ENCODE results near the gene PLEKHO2. TPM values are rescaled to one million over a fixed set of nuclear protein-coding genes. Genes with fewer than 3 reads are reported as not detected.
"Not testable (repeated sequence)": the region's sequence is repeated elsewhere in the genome, so short reads cannot be mapped to it uniquely, and the experiment has no call there.

PLEKHO2 gene, protein sequence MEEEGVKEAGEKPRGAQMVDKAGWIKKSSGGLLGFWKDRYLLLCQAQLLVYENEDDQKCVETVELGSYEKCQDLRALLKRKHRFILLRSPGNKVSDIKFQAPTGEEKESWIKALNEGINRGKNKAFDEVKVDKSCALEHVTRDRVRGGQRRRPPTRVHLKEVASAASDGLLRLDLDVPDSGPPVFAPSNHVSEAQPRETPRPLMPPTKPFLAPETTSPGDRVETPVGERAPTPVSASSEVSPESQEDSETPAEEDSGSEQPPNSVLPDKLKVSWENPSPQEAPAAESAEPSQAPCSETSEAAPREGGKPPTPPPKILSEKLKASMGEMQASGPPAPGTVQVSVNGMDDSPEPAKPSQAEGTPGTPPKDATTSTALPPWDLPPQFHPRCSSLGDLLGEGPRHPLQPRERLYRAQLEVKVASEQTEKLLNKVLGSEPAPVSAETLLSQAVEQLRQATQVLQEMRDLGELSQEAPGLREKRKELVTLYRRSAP
- 18.5 and 22.3 TPM in 2 replicates for total RNA-seq (2014; rRNA removed; shearing (Covaris generic))

- peak; percentile 96 for DNase-seq (ENCODE audit: low read depth)
Measured at GRCh38 chr15:64841344-64842095, at the start of gene PLEKHO2. TSS of gene PLEKHO2 (plus strand) at chr15:64841915. CDS start at chr15:64842017, 102 bp downstream.

- no peak for DNase-seq (ENCODE audit: low read depth)
Measured at GRCh38 chr15:64792282-64792681, 49.4 kb upstream of the PLEKHO2 start.

DNA sequence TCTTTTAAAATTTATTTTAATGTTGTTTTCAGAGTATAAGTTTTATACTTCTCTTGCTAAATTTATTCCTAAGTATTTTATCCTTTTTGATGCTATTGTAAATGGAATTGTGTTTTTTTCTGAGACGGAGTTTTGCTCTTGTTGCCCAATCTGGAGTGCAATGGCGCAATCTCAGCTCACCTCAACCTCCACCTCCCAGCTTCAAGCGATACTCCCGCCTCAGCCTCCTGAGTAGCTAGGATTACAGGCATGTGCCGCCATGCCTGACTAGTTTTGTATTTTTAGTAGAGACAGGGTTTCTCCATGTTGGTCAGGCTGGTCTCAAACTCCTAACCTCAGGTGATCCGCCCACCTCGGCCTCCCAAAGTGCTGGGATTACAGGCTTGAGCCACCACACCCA is 46.4 kb upstream of the PLEKHO2 start:
- not testable (repeated sequence) for DNase-seq (ENCODE audit: low read depth)

DNA sequence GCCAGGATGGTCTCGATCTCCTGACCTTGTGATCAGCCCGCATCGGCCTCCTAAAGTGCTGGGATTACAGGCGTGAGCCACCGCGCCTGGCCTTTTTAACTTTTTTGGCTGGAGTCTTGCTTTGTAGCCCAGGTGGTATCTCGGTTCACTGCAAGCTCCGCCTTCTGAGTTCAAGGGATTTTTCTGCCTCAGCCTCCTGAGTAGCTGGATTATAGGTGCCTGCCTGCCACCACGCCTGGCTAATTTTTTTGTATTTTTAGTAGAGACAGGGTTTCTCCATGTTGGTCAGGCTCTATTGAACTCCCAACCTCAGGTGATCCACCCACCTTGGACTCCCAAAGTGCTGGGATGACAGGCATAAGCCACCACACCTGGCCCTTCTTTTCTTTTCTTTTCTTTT is 45.8 kb upstream of the PLEKHO2 start:
- DNase-seq (ENCODE audit: low read depth): not testable (repeated sequence)

- not testable (repeated sequence) for DNase-seq (ENCODE audit: low read depth)
Measured at GRCh38 chr15:64798905-64799304, 42.8 kb upstream of the PLEKHO2 start.

DNA sequence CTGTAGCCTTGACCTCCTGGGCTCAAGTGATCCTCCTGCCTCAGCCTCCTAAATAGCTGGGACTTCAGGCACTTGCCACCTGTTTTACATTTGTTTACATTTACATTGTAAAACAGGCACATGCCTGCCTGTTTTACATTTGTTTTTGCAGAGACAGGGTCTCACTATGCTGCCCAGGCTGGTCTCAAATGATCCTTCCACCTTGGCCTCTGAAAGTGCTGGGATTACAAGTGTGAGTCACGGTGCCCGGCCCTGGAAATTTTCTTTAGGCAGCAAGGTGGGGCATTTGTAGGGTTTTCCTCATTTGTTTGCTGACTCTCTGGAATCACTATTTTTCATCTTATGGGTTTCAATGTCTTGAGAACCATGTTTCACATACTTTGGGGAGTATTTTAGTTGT is 41.2 kb upstream of the PLEKHO2 start:
- DNase-seq (ENCODE audit: low read depth): no peak

GRCh38 chr15:64803526-64803925 is 38.2 kb upstream of the PLEKHO2 start:
- DNase-seq (ENCODE audit: low read depth): no peak

DNA sequence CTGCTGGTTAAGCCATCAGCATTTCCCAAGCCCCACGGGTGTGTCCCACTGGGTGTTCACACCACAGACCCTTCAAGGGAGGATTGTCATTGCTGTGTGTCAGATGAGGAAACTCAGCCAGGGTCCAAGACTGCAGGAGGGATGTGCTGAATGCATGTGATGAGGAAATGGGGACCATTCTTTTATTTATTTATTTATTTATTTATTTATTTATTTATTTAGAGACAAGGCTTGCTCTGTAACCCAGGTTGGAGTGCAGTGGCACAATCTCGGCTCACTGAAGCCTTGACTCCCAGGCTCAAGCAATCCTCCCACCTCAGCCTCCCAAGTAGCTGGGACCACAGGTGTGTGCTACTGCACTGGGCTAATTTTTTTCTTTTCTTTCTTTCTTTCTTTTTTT is 37.1 kb upstream of the PLEKHO2 start:
- no peak for DNase-seq (ENCODE audit: low read depth)

- no peak for DNase-seq (ENCODE audit: low read depth)
Measured at GRCh38 chr15:64806509-64806908, 35.2 kb upstream of the PLEKHO2 start.

GRCh38 chr15:64807051-64807749 is 34.5 kb upstream of the PLEKHO2 start:
- no peak for DNase-seq (ENCODE audit: low read depth)

GRCh38 chr15:64807751-64808222 is 33.9 kb upstream of the PLEKHO2 start:
- no peak for DNase-seq (ENCODE audit: low read depth)

DNA sequence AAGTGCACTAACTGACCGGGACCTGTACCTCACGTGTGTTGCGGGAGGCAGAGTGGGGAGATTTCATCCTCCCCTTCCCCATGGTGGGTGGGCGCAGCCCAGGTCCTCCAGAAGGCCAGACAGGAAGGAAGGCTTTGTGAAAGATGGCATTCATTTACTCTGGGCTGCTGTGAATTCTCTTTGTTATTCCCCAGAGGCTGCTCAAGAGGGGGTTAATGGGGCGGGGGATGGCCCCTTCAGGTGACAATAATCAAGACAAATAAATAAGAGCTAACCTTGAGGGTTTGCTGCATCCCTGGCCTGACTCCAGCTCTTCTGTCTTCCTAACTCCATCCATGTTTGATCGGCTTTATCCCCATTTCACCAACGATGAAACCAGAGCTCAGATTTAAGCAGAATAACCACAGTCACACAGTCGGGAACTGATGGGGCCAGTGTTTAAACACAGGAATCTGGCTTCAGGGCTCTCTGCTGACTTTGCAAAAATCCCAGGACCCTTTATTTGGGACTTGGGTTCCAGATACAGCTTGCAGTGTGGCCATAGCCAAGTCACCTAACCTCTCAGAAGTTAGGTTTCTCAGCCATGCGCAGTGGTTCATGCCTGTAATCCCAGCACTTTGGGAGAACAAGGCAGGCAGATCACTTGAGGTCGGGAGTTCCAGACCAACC is 32.8 kb upstream of the PLEKHO2 start:
- no peak for DNase-seq (ENCODE audit: low read depth)

- DNase-seq (ENCODE audit: low read depth): peak; percentile 65
Measured at GRCh38 chr15:64809649-64810496, 31.8 kb upstream of the PLEKHO2 start.

GRCh38 chr15:64810497-64811326 is 31.0 kb upstream of the PLEKHO2 start:
- DNase-seq (ENCODE audit: low read depth): no peak

- peak; percentile 67 for DNase-seq (ENCODE audit: low read depth)
Measured at GRCh38 chr15:64813075-64813474, 28.6 kb upstream of the PLEKHO2 start.

GRCh38 chr15:64814283-64814682 is 27.4 kb upstream of the PLEKHO2 start:
- DNase-seq (ENCODE audit: low read depth): not testable (repeated sequence)

DNA sequence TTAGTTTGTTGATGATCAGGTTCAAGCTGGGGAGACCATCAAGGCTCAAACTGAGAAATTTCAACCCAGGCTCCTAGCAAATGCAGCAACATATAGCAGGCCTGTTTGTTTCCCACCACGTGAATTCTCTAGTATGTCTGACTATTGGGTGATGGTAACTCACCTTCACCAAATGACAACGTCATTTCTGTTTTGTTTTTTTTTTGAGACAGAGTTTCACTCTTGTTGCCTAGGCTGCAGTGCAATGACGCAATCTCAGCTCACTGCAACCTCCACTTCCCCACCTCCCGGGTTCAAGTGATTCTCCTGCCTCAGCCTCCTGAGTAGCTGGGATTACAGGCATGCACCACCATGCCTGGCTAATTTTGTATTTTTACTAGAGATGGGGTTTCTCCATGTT is 26.8 kb upstream of the PLEKHO2 start:
- DNase-seq (ENCODE audit: low read depth): not testable (repeated sequence)

DNA sequence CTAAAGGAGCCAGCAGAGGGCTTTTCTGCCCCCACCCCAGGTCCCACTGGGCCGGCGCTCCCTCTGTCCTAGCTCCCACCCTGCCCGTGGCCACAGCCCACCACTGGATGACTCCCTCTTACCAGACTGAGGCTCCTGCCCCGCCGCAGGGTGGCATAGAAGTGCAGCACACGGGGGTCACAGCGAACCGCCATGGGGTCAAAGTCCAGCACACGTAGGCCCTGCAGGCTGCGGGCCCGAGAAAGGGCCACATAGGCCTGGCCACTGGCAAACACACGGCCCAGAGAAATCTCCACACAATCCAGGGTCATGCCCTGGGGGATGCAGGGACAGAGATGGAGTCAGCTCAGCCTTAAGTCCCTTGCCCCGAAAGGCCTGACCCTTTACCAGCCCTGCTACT is 25.3 kb upstream of the PLEKHO2 start:
- DNase-seq (ENCODE audit: low read depth): no peak

DNA sequence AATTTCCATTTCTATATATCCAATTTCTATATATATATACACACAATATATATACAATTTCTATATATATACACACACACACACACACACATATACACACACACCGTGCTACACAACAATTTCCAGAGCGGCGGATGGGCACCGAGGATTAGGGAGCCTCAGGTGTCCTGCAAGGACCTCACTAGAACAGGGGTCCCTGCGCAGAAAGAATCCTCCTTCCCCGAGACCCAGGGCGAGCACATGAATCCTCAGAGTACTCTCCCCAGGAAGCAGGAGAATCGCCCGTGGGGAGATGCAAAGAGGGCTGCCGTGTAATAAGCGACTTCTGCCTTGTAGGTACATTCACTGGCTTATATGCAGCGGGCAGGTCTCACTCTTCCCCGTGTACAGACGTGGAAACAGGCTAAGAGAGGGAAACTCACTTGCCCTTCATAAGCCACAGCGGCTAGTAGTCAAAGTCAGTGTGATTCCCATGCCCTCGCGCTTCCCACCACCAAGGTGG is 16.7 kb upstream of the PLEKHO2 start:
- no peak for DNase-seq (ENCODE audit: low read depth)
